Thyroid gland (tissue), 4 donors: Measurements from ENCODE around the gene NCAPD3. TPM values are rescaled to one million over a fixed set of nuclear protein-coding genes. Genes with fewer than 3 reads are reported as not detected.

ENCODE experiments used
- DNase-seq, 2 donors: peaks; one replicate each; pipeline ENCODE4 v3.0.0-alpha.2; 2019
- H3K27ac ChIP-seq, 3 donors: fragments of 200-600 bp; sonication (generic); 1 replicate in 2 of 3; 2 replicates in 1 of 3; pipeline ENCODE4 v1.5.1; 2016 to 2019; ENCODE audit warnings: mild to moderate bottlenecking in 1 of 3, moderate library complexity in 1 of 3
- H3K27me3 ChIP-seq: fragments of 200-600 bp; sonication (generic); one replicate; pipeline ENCODE4 v1.5.1; 2019
- H3K36me3 ChIP-seq, 2 donors: fragments of 200-600 bp; sonication (generic); one replicate each; pipeline ENCODE4 v1.5.1; 2016 to 2019
- H3K4me1 ChIP-seq, 2 donors: fragments of 200-600 bp; sonication (generic); one replicate each; pipeline ENCODE4 v1.5.1; 2017 to 2019
- H3K4me3 ChIP-seq, 3 donors: fragments of 200-600 bp; sonication (generic); replicated peaks in 1 of 3; 1 replicate in 2 of 3; 2 replicates in 1 of 3; pipeline ENCODE4 v1.5.1; 2016; ENCODE audit warnings: mild to moderate bottlenecking in 1 of 3
- H3K9me3 ChIP-seq: fragments of 200-600 bp; sonication (generic); one replicate; pipeline ENCODE4 v1.5.1; 2017
- CTCF ChIP-seq, 6 experiments: fragments of 200-600 bp in 3 of 6; fragments of 450-650 bp in 3 of 6; sonication (generic) in 3 of 6; IDR thresholded peaks; one replicate each; pipeline ENCODE4 v1.5.1; 2016 to 2019; ENCODE audit warnings: antibody characterized with exemption in 6 of 6, mild to moderate bottlenecking in 2 of 6, inconsistent platforms in 1 of 6, moderate library complexity in 1 of 6
- POLR2A ChIP-seq, 2 donors: fragments of 450-650 bp; IDR thresholded peaks; one replicate each; pipeline ENCODE4 v1.6.1; 2017; ENCODE audit warnings: antibody characterized with exemption in 2 of 2, mild to moderate bottlenecking in 2 of 2, moderate library complexity in 1 of 2
- WGBS, 2 donors: methylation state at CpG; one replicate each; pipeline ENCODE4 v1.1.5; 2017; 5-methylcytosine and 5-hydroxymethylcytosine counted together
- intact Hi-C: fragments of 100-400 bp; cut with DNase I; formaldehyde crosslinking; loops from one replicate; pipeline ENCODE4 v1.15.1; 2023
- total RNA-seq, 4 donors: library from RNA; depleted of rRNA; stranded (reverse); fragments of >200 nt; gene quantifications; one replicate each; pipeline ENCODE4 v1.2.3, GENCODE V29; 2016

Gene NCAPD3
- total RNA-seq, 4 donors from 2014 or later: 17.5 to 31.4 (median 21.9) TPM

- Histone ChIP-seq H3K4me3 (no peak overlapping the region), H3K27ac (no peak overlapping the region), H3K36me3 (peaks cover 18 to 19% of the 10 kb centered on the region in 2 donors), H3K27me3 (no peaks in the 10 kb centered on the region), H3K4me1 (no peaks in the 10 kb centered on the region), H3K9me3 (no peaks in the 10 kb centered on the region)
- intact Hi-C loops: no loop called here
- DNase-seq: no peak
- TF ChIP-seq CTCF (IDR thresholded peaks at IDR 0.05): no peak
- TF ChIP-seq POLR2A (IDR thresholded peaks at IDR 0.05): no peak
- 89 to 91% methylated on average over 5 of the region's 5 CpGs for WGBS, 2 donors
Observed at GRCh38 chr11:134266440-134266839, 42.7 kb upstream of the NCAPD3 start.

- H3K4me3 ChIP-seq: no peak overlapping the region
- no peak for TF ChIP-seq CTCF (IDR thresholded peaks at IDR 0.05)
- WGBS, 2 donors: 93 to 96% methylated on average over 7 of the region's 7 CpGs
- H3K9me3 ChIP-seq: no peaks in the 10 kb centered on the region
- H3K27me3 ChIP-seq: no peaks in the 10 kb centered on the region
- H3K36me3 ChIP-seq: peaks cover 31 to 32% of the 10 kb centered on the region in 2 donors
- intact Hi-C loops: no loop called here
- no peak for DNase-seq
- H3K4me1 ChIP-seq: no peaks in the 10 kb centered on the region
- no peak overlapping the region for H3K27ac ChIP-seq
Observed at GRCh38 chr11:134264966-134265764, 41.4 kb upstream of the NCAPD3 start.

- intact Hi-C loops: no loop called here
- no peak for DNase-seq
- WGBS, 2 donors: 88 to 92% methylated on average over 14 of the region's 14 CpGs
Observed at GRCh38 chr11:134261626-134262488, 38.1 kb upstream of the NCAPD3 start.

GRCh38 chr11:134260983-134261382 lies 37.2 kb upstream of the NCAPD3 start:
- H3K4me3 ChIP-seq: no peak overlapping the region
- H3K9me3 ChIP-seq: no peaks in the 10 kb centered on the region
- H3K36me3 ChIP-seq: peaks cover 40 to 48% of the 10 kb centered on the region in 2 donors
- H3K27ac ChIP-seq: no peak overlapping the region
- DNase-seq: no peak
- H3K27me3 ChIP-seq: no peaks in the 10 kb centered on the region
- H3K4me1 ChIP-seq: peaks cover 0 to 33% of the 10 kb centered on the region in 2 donors
- 94 to 95% methylated on average over 16 of the region's 16 CpGs for WGBS, 2 donors
- TF ChIP-seq CTCF (IDR thresholded peaks at IDR 0.05) (no peak), POLR2A (IDR thresholded peaks at IDR 0.05) (no peak)
- intact Hi-C loops: no loop called here

More at GRCh38 chr11:134261626-134262488, 38.1 kb upstream of the NCAPD3 start:
- no peak overlapping the region for H3K27ac ChIP-seq
- no peaks in the 10 kb centered on the region for H3K9me3 ChIP-seq
- peaks cover 40 to 48% of the 10 kb centered on the region in 2 donors for H3K36me3 ChIP-seq
- no peak overlapping the region for H3K4me3 ChIP-seq
- TF ChIP-seq POLR2A (IDR thresholded peaks at IDR 0.05): no peak
- TF ChIP-seq CTCF (IDR thresholded peaks at IDR 0.05): peak in 1 of 6 experiments; percentile 29
- H3K27me3 ChIP-seq: no peaks in the 10 kb centered on the region
- peaks cover 0 to 26% of the 10 kb centered on the region in 2 donors for H3K4me1 ChIP-seq
